Osteoblast (primary cell): Measurements from ENCODE around the gene TGIF1. TPM values are rescaled to one million over a fixed set of nuclear protein-coding genes. Genes with fewer than 3 reads are reported as not detected.

ENCODE experiments used
- DNase-seq: peaks from one replicate; pipeline ENCODE4 v3.0.0; 2011; ENCODE audit warnings: low spot score, mixed read lengths; ENCODE audit not compliant: insufficient read length; ENCODE audit errors: missing footprints
- H2AFZ ChIP-seq: 2 replicates; pipeline ENCODE4 v1.6.0; 2011; ENCODE audit warnings: mild to moderate bottlenecking, low read length
- H3K27ac ChIP-seq: 2 replicates; pipeline ENCODE4 v1.5.1; 2011; ENCODE audit warnings: mild to moderate bottlenecking, low read depth, low read length, moderate library complexity
- H3K27me3 ChIP-seq: 2 replicates; pipeline ENCODE4 v1.6.0; 2012; ENCODE audit warnings: mild to moderate bottlenecking, control low read depth, inconsistent platforms, low read length, moderate library complexity; ENCODE audit not compliant: insufficient read depth
- H3K36me3 ChIP-seq: 2 replicates; pipeline ENCODE4 v1.5.1; 2011; ENCODE audit warnings: mild to moderate bottlenecking, low read length, control low read depth, moderate library complexity; ENCODE audit not compliant: insufficient read depth
- H3K4me1 ChIP-seq: 2 replicates; pipeline ENCODE4 v1.5.1; 2011; ENCODE audit warnings: mild to moderate bottlenecking, low read length, control low read depth, moderate library complexity; ENCODE audit not compliant: insufficient read depth
- H3K4me2 ChIP-seq: 2 replicates; pipeline ENCODE4 v1.6.0; 2011; ENCODE audit warnings: mild to moderate bottlenecking, low read length; ENCODE audit not compliant: insufficient read depth
- H3K4me3 ChIP-seq: fragments of 200-600 bp; sonication (generic); 3 replicates; pipeline ENCODE4 v1.5.1; 2012; ENCODE audit warnings: mild to moderate bottlenecking, low read length, inconsistent platforms; ENCODE audit not compliant: insufficient read depth
- H3K79me2 ChIP-seq: 2 replicates; pipeline ENCODE4 v1.6.0; 2012; ENCODE audit warnings: mild to moderate bottlenecking, low read length, control low read depth, inconsistent platforms; ENCODE audit not compliant: insufficient read depth
- H3K9me3 ChIP-seq: 2 replicates; pipeline ENCODE4 v1.5.1; 2011; ENCODE audit warnings: low read depth, low read length, control low read depth
- H4K20me1 ChIP-seq: 2 replicates; pipeline ENCODE4 v1.6.0; 2012; ENCODE audit warnings: mild to moderate bottlenecking, low read length, control low read depth; ENCODE audit not compliant: insufficient read depth
- total RNA-seq: library from RNA; depleted of rRNA; stranded (reverse); fragments of >200 nt; gene quantifications from 2 replicates; pipeline ENCODE4 v1.2.3, GENCODE V29; 2012
- TF ChIP-seq, protein P1 (sequence below): IDR thresholded peaks from 2 replicates; pipeline ENCODE4 v1.5.1; 2011; ENCODE audit warnings: mild to moderate bottlenecking, low read depth, low read length, moderate library complexity; ENCODE audit errors: extremely low read depth

TGIF1 gene
- total RNA-seq, 1 donor = 150 TPM

- Histone ChIP-seq H3K9me3 (no peaks in the 10 kb centered on the region), H3K4me3 (no peak overlapping the region)
- no peak for DNase-seq
These were observed 35.5 kb downstream of the TGIF1 start for GRCh38 chr18:3485153-3486149.

DNA sequence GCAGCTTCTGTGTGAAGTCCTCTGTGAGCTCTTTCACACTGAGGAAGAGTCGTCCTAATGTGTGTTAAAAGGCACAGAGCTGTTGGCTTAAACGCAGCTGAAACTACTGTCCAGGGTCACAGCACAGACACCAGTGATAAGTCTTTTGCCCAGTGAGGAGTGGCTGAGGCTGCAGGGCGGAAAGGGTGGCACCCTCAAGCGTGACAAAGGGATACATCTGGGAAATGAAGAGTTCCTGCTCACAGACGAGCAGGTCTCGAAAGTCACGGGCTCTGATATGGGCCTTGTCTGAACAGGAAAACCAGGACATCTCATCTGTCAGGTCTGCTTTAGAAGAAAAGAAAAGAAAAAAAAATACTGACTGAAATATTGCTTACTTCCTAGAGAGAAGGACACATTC is 36.5 kb downstream of the TGIF1 start:
- H3K27me3 ChIP-seq = no peaks in the 10 kb centered on the region
- H4K20me1 ChIP-seq = no peaks in the 10 kb centered on the region
- H2AFZ ChIP-seq = no peak overlapping the region

More at GRCh38 chr18:3485153-3486149, 35.5 kb downstream of the TGIF1 start:
- no peaks in the 10 kb centered on the region for H3K79me2 ChIP-seq
- no peaks in the 10 kb centered on the region for H3K4me1 ChIP-seq
- no peak overlapping the region for H3K27ac ChIP-seq
- H3K36me3 ChIP-seq = no peaks in the 10 kb centered on the region
- no peaks in the 10 kb centered on the region for H3K27me3 ChIP-seq
- no peak overlapping the region for H3K4me2 ChIP-seq
- H2AFZ ChIP-seq = no peak overlapping the region
- no peaks in the 10 kb centered on the region for H4K20me1 ChIP-seq
- TF ChIP-seq, protein P1, sequence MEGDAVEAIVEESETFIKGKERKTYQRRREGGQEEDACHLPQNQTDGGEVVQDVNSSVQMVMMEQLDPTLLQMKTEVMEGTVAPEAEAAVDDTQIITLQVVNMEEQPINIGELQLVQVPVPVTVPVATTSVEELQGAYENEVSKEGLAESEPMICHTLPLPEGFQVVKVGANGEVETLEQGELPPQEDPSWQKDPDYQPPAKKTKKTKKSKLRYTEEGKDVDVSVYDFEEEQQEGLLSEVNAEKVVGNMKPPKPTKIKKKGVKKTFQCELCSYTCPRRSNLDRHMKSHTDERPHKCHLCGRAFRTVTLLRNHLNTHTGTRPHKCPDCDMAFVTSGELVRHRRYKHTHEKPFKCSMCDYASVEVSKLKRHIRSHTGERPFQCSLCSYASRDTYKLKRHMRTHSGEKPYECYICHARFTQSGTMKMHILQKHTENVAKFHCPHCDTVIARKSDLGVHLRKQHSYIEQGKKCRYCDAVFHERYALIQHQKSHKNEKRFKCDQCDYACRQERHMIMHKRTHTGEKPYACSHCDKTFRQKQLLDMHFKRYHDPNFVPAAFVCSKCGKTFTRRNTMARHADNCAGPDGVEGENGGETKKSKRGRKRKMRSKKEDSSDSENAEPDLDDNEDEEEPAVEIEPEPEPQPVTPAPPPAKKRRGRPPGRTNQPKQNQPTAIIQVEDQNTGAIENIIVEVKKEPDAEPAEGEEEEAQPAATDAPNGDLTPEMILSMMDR = no peak

DNA sequence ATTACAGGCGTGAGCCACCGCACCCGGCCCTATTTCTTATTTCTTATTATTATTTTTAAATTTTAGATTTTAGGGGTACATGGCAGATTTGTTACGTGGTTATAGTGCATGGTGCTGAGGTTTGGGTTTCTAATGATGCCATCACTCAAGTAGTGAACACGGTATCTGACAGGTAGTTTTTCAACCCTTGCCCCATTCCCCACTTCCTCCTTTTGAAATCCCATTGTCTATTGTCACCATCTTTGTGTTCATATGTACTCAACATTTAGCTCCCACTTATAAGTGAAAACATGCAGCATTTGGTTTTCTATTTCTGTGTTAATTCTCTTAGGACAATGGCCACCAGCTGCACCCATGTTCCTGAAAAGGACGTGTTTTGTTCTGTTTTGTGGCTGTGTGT is 39.5 kb downstream of the TGIF1 start:
- H2AFZ ChIP-seq = no peak overlapping the region
- H3K79me2 ChIP-seq = no peaks in the 10 kb centered on the region
- H3K36me3 ChIP-seq = no peaks in the 10 kb centered on the region
- no peaks in the 10 kb centered on the region for H3K9me3 ChIP-seq
- H3K4me1 ChIP-seq = no peaks in the 10 kb centered on the region
- no peak overlapping the region for H3K27ac ChIP-seq
- H3K27me3 ChIP-seq = peaks cover 3% of the 10 kb centered on the region
- H3K4me2 ChIP-seq = no peak overlapping the region
- H3K4me3 ChIP-seq = no peak overlapping the region
- H4K20me1 ChIP-seq = no peaks in the 10 kb centered on the region
- TF ChIP-seq, protein P1 = no peak
- DNase-seq = no peak

More for the DNA sequence above, 36.5 kb downstream of the TGIF1 start:
- Histone ChIP-seq H3K4me1 (no peaks in the 10 kb centered on the region), H3K4me3 (no peak overlapping the region), H3K4me2 (no peak overlapping the region), H3K79me2 (no peaks in the 10 kb centered on the region), H3K27ac (no peak overlapping the region), H3K9me3 (no peaks in the 10 kb centered on the region), H3K36me3 (no peaks in the 10 kb centered on the region)
- no peak for DNase-seq
- TF ChIP-seq, protein P1 = no peak

DNA sequence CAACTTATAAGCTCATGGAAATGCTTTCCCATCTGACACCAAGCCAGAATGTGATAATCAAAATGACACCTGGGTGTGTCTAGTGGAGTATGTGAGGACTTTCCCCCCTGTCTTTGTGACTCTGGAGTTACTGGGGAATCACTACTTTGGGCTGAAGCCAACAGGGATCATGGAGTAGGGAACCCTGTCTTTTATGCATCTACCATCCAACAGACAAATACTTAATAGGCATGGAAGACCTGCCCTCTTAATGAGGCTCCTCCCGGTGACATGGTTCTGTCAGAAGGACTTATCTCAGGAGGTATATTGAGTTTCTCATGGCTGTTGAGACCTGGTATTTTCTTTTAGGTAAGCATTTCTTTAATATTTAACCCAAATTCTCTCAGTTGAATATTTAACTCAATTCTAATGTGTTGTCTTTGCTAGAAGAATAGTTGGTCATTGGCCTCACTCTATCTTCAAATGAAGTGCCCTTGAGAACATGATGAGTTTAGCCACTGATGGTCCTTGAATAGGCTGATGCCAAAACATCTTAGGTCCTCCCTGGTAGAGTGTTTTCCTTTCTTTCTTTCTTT is 42.1 kb downstream of the TGIF1 start:
- no peaks in the 10 kb centered on the region for H3K36me3 ChIP-seq
- no peak overlapping the region for H3K4me3 ChIP-seq
- H3K27ac ChIP-seq = no peak overlapping the region
- H3K79me2 ChIP-seq = no peaks in the 10 kb centered on the region
- H3K27me3 ChIP-seq = peaks cover 3% of the 10 kb centered on the region
- no peaks in the 10 kb centered on the region for H4K20me1 ChIP-seq
- TF ChIP-seq, protein P1 = no peak
- H3K4me2 ChIP-seq = no peak overlapping the region
- H3K9me3 ChIP-seq = no peaks in the 10 kb centered on the region
- DNase-seq = no peak
- H3K4me1 ChIP-seq = no peaks in the 10 kb centered on the region
- H2AFZ ChIP-seq = no peak overlapping the region
